Breast epithelium (tissue), 3 donors: ENCODE results near the gene CDH2.

Experiments used
- POLR2A ChIP-seq: fragments of 450-650 bp; IDR thresholded peaks from one replicate; pipeline ENCODE4 v1.6.1; 2016; ENCODE audit warnings: antibody characterized with exemption, mild to moderate bottlenecking, moderate library complexity
- TF ChIP-seq, protein P1 (sequence below), 3 donors: fragments of 450-650 bp; IDR thresholded peaks; one replicate each; pipeline ENCODE4 v1.5.1; 2016 to 2017; ENCODE audit warnings: antibody characterized with exemption in 3 of 3, mild to moderate bottlenecking in 3 of 3, moderate library complexity in 3 of 3

DNA sequence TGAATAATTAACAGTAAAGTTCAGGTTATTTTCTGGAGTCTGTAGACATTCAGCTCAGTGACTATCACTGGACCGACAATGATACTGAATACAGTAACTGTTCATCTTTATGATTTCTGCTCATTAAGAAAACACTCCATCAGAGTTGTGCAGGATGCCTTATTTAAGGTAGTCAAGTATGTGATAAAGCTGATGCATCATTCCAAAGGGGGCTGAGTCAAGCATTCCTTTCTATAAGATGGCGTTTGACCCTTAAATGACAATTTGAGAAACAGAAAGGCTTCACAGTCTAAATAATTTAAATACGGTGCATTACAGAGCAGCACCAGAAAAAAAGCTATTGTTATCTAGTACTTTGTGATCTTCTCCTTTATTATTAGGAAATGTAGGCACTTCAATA, 131.1 kb downstream of the CDH2 start:
- no peak for TF ChIP-seq POLR2A
- TF ChIP-seq, protein P1, sequence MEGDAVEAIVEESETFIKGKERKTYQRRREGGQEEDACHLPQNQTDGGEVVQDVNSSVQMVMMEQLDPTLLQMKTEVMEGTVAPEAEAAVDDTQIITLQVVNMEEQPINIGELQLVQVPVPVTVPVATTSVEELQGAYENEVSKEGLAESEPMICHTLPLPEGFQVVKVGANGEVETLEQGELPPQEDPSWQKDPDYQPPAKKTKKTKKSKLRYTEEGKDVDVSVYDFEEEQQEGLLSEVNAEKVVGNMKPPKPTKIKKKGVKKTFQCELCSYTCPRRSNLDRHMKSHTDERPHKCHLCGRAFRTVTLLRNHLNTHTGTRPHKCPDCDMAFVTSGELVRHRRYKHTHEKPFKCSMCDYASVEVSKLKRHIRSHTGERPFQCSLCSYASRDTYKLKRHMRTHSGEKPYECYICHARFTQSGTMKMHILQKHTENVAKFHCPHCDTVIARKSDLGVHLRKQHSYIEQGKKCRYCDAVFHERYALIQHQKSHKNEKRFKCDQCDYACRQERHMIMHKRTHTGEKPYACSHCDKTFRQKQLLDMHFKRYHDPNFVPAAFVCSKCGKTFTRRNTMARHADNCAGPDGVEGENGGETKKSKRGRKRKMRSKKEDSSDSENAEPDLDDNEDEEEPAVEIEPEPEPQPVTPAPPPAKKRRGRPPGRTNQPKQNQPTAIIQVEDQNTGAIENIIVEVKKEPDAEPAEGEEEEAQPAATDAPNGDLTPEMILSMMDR (IDR thresholded peaks at IDR 0.05) = no peak
